ENCODE measurements around the gene EIF4E.

Gene EIF4E

DNA sequence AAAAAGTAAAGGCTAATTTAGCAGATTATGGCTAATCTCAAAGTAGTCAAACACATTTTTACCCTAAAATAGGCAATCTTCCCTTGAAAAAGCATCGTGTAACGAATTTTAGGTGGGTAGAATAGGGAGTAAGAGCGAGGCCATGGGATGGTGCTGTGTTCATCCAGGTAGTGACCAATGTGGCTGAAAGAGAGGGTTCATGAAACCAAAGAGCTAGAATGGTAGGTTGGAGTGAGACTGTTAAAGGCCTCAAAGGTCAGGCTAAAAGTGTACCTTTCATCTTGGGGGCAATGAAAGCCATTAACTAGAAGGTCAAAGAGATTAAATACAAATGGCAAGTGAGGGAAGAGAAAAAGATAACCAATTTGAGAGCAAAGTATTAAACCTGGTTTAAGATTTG is 23.6 kb downstream of the EIF4E start:
- Histone ChIP-seq H3F3A (ENCODE audit: insufficient read depth, low read length) (no peaks in the 10 kb centered on the region), H3K9ac (ENCODE audit: low read length) (no peak overlapping the region), H3K9me2 (ENCODE audit: low read depth, low read length) (no peaks in the 10 kb centered on the region), H3K27me3 (ENCODE audit: insufficient read depth, low read length) (no peaks in the 10 kb centered on the region), H3K36me3 (ENCODE audit: insufficient read depth, low read length) (peaks cover 71% of the 10 kb centered on the region), H3K4me3 (ENCODE audit: low read depth, low read length, poor library complexity, severe bottlenecking) (no peak overlapping the region), H3K79me2 (ENCODE audit: insufficient read depth, low read length) (peaks cover 97% of the 10 kb centered on the region), H4K20me1 (ENCODE audit: insufficient read depth, low read length) (peaks cover 3% of the 10 kb centered on the region; the same call in 1 of the 2 replicates), H3K4me1 (ENCODE audit: insufficient read depth, low read length, severe bottlenecking) (peaks cover 11% of the 10 kb centered on the region), H2AFZ (ENCODE audit: low read length) (no peak overlapping the region), H3K9me3 (ENCODE audit: low read length) (no peaks in the 10 kb centered on the region), H3K27ac (ENCODE audit: low read depth, low read length, poor library complexity, severe bottlenecking) (no peak overlapping the region), H3K4me2 (ENCODE audit: low read length) (no peak overlapping the region)
- TF ChIP-seq, protein P1, sequence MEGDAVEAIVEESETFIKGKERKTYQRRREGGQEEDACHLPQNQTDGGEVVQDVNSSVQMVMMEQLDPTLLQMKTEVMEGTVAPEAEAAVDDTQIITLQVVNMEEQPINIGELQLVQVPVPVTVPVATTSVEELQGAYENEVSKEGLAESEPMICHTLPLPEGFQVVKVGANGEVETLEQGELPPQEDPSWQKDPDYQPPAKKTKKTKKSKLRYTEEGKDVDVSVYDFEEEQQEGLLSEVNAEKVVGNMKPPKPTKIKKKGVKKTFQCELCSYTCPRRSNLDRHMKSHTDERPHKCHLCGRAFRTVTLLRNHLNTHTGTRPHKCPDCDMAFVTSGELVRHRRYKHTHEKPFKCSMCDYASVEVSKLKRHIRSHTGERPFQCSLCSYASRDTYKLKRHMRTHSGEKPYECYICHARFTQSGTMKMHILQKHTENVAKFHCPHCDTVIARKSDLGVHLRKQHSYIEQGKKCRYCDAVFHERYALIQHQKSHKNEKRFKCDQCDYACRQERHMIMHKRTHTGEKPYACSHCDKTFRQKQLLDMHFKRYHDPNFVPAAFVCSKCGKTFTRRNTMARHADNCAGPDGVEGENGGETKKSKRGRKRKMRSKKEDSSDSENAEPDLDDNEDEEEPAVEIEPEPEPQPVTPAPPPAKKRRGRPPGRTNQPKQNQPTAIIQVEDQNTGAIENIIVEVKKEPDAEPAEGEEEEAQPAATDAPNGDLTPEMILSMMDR (IDR thresholded peaks at IDR 0.05; ENCODE audit: low read length), result no peak
- TF ChIP-seq EZH2 (IDR thresholded peaks at IDR 0.05; ENCODE audit: borderline replicate concordance, low read length), result no peak

GRCh38 chr4:98903963-98904362 is 25.0 kb downstream of the EIF4E start:
- Histone ChIP-seq H3K9ac (ENCODE audit: low read length) (no peak overlapping the region), H3K79me2 (ENCODE audit: insufficient read depth, low read length) (peaks cover 97% of the 10 kb centered on the region), H3K27ac (ENCODE audit: low read depth, low read length, poor library complexity, severe bottlenecking) (no peak overlapping the region), H3K4me1 (ENCODE audit: insufficient read depth, low read length, severe bottlenecking) (no peaks in the 10 kb centered on the region), H2AFZ (ENCODE audit: low read length) (no peak overlapping the region), H3K4me3 (ENCODE audit: low read depth, low read length, poor library complexity, severe bottlenecking) (no peak overlapping the region), H3K9me3 (ENCODE audit: low read length) (no peaks in the 10 kb centered on the region), H3K27me3 (ENCODE audit: insufficient read depth, low read length) (no peaks in the 10 kb centered on the region), H3F3A (ENCODE audit: insufficient read depth, low read length) (no peaks in the 10 kb centered on the region), H4K20me1 (ENCODE audit: insufficient read depth, low read length) (peaks cover 3% of the 10 kb centered on the region; the same call in 1 of the 2 replicates), H3K4me2 (ENCODE audit: low read length) (no peak overlapping the region), H3K36me3 (ENCODE audit: insufficient read depth, low read length) (peaks cover 72% of the 10 kb centered on the region), H3K9me2 (ENCODE audit: low read depth, low read length) (no peaks in the 10 kb centered on the region)
- no peak for TF ChIP-seq EZH2 (IDR thresholded peaks at IDR 0.05; ENCODE audit: borderline replicate concordance, low read length)
- TF ChIP-seq, protein P1 (IDR thresholded peaks at IDR 0.05; ENCODE audit: low read length), result no peak

DNA sequence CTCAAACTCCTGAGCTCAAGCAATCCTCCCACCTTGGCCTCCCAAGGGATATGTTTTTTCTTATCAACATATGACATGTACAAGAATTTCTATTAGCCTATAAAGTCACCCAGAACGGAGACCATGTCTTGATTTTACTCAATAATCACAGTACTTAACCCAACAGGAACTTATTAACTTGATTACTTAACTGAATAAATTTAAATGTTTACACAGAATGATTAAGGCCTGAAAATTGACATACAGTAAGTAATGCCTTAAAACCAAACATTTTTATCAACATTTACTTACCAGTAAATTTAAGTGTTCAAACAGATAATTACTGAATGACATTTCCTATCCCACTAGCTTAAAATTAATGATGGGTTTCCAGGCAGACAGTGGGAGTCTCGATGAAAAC is 25.4 kb downstream of the EIF4E start:
- H3K4me1 ChIP-seq (ENCODE audit: insufficient read depth, low read length, severe bottlenecking), result no peaks in the 10 kb centered on the region

More for the DNA sequence above, 25.4 kb downstream of the EIF4E start:
- H3K9me2 ChIP-seq (ENCODE audit: low read depth, low read length), result no peaks in the 10 kb centered on the region
- H3K27me3 ChIP-seq (ENCODE audit: insufficient read depth, low read length), result no peaks in the 10 kb centered on the region
- H3K36me3 ChIP-seq (ENCODE audit: insufficient read depth, low read length), result peaks cover 72% of the 10 kb centered on the region
- peaks cover 97% of the 10 kb centered on the region for H3K79me2 ChIP-seq (ENCODE audit: insufficient read depth, low read length)
- TF ChIP-seq, protein P1 (IDR thresholded peaks at IDR 0.05; ENCODE audit: low read length), result no peak
- TF ChIP-seq EZH2 (IDR thresholded peaks at IDR 0.05; ENCODE audit: borderline replicate concordance, low read length), result no peak
- H3K9me3 ChIP-seq (ENCODE audit: low read length), result no peaks in the 10 kb centered on the region
- H3K27ac ChIP-seq (ENCODE audit: low read depth, low read length, poor library complexity, severe bottlenecking), result no peak overlapping the region
- no peak overlapping the region for H2AFZ ChIP-seq (ENCODE audit: low read length)
- no peaks in the 10 kb centered on the region for H3F3A ChIP-seq (ENCODE audit: insufficient read depth, low read length)
- no peak overlapping the region for H3K4me2 ChIP-seq (ENCODE audit: low read length)
- no peak overlapping the region for H3K9ac ChIP-seq (ENCODE audit: low read length)
- no peak overlapping the region for H3K4me3 ChIP-seq (ENCODE audit: low read depth, low read length, poor library complexity, severe bottlenecking)
- peaks cover 3% of the 10 kb centered on the region; the same call in 1 of the 2 replicates for H4K20me1 ChIP-seq (ENCODE audit: insufficient read depth, low read length)

All from OCI-LY1 (cell line).